ENCODE data around the gene PPP6C.
A peak's percentile ranks its signal among the peaks of the same experiment; 100 is the strongest.
"Not testable (repeated sequence)": the region's sequence is repeated elsewhere in the genome, so short reads cannot be mapped to it uniquely, and the experiment has no call there.

The PPP6C gene

DNA sequence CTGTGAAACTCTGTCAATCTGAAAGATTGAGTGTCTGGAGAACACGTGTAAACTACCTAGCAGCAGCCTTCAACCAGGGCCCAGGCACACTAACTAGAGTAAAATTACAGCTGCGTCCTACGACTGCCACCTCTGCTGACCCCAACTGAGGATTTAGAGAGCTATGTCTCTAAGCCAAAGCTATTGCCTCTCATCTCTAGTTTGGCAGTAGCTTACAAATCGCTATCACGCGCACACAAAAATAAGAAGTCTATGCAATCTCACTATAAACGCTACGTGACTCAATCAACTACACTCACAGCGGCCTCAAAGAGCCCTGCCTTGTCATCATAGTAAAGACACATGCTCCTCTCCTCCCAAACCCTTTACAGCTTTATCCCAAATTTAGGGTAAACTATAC lies 8.7 kb downstream of the PPP6C start:
- DNase-seq, result no peak

- not testable (repeated sequence) for DNase-seq
Measured at GRCh38 chr9:125179776-125180175, 9.8 kb downstream of the PPP6C start.

GRCh38 chr9:125177888-125178287 lies 11.7 kb downstream of the PPP6C start:
- no peak for DNase-seq

GRCh38 chr9:125176636-125177035 lies 13.0 kb downstream of the PPP6C start:
- DNase-seq, result no peak

- no peak for DNase-seq
Measured at GRCh38 chr9:125172031-125172755, 17.4 kb downstream of the PPP6C start.

DNA sequence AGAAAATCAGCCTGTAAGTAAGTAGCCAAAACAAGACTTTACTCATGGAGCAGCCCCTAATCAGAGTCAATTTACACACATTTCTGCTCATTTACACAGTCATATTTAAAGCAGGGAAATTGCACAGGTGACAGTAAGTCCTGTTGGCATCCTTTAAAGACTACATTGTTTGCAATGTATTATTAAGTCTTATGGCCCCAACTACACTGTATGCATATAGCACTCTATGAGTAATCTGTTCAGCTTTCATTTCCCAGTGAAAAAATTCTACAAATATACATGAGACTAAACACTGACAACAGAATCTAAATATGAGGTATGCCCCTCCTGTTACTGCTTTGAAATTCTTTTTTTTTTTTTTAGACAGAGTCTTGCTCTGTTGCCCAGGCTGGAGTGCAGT lies 19.7 kb downstream of the PPP6C start:
- no peak for DNase-seq

- DNase-seq, result no peak
Measured at GRCh38 chr9:125166762-125167161, 22.8 kb downstream of the PPP6C start.

- DNase-seq, result not testable (repeated sequence)
Measured at GRCh38 chr9:125162891-125163290, 26.7 kb downstream of the PPP6C start.

DNA sequence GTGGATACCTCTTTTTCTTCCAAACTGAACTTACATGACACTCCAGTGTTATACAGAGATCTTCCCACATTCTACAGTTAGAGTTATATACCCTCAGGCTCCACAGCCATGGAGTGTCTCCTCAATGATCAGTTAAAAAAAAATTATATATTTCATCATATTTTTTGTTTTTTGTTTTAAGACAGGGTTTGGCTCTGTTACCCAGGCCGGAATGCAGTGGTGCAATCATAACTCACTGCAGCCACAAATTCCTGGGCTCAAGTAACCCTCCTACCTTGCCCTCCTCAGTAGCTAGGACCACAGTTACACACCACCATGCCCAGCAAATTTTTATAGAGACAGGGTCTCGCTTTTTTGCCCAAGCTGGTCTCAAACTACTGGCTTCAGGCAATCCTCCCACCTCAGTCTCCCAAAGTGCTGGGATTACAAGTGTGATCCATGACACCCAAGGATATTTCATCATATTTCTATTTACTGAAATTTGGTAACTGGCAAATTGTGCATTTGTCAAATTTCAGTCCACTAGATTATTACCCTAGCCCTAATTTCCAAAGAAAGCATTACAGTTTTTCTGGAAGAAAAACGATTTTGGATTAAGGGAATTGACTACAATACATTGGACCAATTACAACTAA lies 28.2 kb downstream of the PPP6C start:
- no peak for DNase-seq

GRCh38 chr9:125160750-125161149 lies 28.9 kb downstream of the PPP6C start:
- no peak for DNase-seq

- DNase-seq, result no peak
Measured at GRCh38 chr9:125156551-125156950, 33.1 kb downstream of the PPP6C start.

DNA sequence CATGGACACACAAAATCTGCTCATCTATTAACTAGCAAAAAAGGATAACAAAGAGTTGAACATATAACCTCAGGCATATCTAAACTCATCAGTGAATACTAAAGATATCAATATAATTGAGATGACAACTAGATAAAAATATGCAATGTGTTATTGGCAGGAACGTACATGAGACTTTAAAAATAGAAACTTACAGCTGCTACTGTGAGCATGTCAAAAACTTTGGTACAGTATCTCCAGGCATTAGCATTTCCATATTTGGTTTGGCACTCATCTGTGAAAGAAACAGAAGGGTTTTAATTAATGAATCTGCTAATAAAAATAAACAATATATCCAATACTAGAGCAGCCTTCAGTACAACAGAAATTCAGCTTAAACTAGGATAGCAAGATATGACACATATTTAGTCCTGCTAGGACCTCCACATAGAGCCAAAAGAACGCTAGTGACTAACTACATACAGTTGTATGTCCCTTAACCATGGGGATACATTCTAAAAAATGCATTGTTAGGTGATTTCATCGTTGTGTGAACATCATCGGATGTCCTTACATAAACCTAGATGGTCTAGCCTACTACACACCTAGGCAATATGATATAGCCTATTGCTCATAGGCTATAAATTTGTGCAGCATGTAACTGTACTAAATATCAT lies 35.8 kb downstream of the PPP6C start:
- DNase-seq, result no peak

GRCh38 chr9:125151730-125152129 lies 37.9 kb downstream of the PPP6C start:
- DNase-seq, result no peak

GRCh38 chr9:125150349-125151245 lies 39.0 kb downstream of the PPP6C start:
- no peak for DNase-seq

DNA sequence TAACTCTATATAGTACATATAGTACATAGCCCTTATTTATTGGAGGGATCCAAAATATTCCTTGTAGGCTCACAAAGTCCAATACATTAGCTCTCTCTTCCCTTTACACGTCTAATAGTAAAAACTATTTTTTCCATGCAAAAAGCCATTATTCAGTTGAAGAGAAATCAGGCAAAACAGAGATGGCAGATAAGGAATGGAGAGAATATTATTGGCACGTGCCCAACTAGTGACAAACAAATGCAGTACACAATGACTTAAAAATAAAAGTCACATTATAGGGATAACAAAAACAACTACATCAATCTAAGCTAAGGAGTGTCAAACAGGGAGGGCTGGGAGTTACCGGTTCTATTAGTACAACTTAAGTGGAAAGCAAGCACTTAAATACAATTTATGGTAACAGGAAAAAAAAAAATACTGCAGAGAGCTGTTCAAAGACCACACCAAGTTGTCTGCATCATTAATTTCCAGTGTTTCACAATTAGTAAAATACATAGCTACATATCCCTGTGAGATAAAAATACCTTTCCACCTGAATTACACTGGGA lies 42.1 kb downstream of the PPP6C start:
- DNase-seq, result no peak

DNA sequence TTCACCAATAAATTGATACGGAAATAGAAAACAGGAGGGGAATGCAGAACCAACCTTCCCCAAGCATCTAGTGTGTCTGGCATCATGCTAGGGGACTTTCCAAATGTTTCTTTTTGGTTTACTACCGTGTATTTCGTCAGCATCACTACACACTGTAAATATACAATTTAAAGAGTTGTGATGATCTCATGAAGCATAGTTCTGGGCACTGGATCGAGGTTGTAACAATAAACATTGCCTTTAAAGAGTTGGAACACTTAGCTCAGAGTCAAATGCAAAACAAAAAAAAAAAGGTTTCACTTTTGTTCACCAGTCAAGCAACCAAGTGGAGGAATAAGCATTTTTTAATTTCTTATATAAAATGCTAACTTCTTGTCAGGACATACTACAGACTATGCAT lies 43.4 kb downstream of the PPP6C start:
- no peak for DNase-seq

DNA sequence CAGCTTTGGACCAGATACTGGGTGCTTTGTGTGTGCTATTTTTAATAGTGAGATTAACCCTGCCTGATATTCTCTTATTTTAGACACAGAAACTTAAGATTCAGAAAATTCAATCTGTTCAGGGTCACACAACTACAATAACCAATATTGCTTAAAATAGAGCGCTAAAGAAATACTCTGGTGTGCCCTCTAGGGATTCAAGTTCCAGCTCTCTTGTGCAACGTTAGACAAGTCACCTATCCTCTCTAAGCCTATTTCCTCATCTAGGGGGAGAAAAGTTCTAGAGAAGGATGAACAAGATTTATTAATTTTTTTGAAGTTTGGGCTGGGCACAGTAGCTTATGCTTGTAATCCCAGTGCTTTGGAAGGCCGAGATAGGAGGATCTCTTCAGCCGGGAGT lies 44.2 kb downstream of the PPP6C start:
- DNase-seq, result no peak

- peak; percentile 87 to 94 for DNase-seq
Measured at GRCh38 chr9:125143377-125144090, 46.1 kb downstream of the PPP6C start, which contains the start of gene SCAI. TSS of gene SCAI (minus strand) at chr9:125143528. CDS start at chr9:125143437, 91 bp downstream.

- DNase-seq, result no peak
Measured at GRCh38 chr9:125142560-125143376, 46.8 kb downstream of the PPP6C start.

- no peak for DNase-seq
Measured at GRCh38 chr9:125141751-125142150, 47.9 kb downstream of the PPP6C start.

GRCh38 chr9:125141251-125141650 lies 48.4 kb downstream of the PPP6C start:
- no peak for DNase-seq
